Measurements from ENCODE around the gene SPOCK1. TPM values are rescaled to one million over a fixed set of nuclear protein-coding genes. Genes with fewer than 3 reads are reported as not detected.

The SPOCK1 gene
- total RNA-seq, 2 experiments from 2014 or later: not detected

GRCh38 chr5:137437774-137438173, 61.4 kb downstream of the SPOCK1 start:
- H3K27me3 Mint-ChIP-seq (ENCODE audit: low read depth): no peaks in the 10 kb centered on the region
- ATAC-seq (no peak), DNase-seq (no peak)
- no peak overlapping the region for H3K27ac Mint-ChIP-seq
- H3K9me3 Mint-ChIP-seq (ENCODE audit: insufficient read depth): no peaks in the 10 kb centered on the region
- CTCF ChIA-PET: no interaction called here
- H3K4me3 Mint-ChIP-seq: no peak overlapping the region
- no peaks in the 10 kb centered on the region for H3K36me3 Mint-ChIP-seq (ENCODE audit: low read depth)
- POLR2A ChIA-PET: no interaction called here
- no peaks in the 10 kb centered on the region for H3K4me1 Mint-ChIP-seq (ENCODE audit: low read depth)

- H3K4me1 Mint-ChIP-seq (ENCODE audit: low read depth): no peaks in the 10 kb centered on the region
- H3K9me3 Mint-ChIP-seq (ENCODE audit: insufficient read depth): no peaks in the 10 kb centered on the region
These were observed 65.6 kb downstream of the SPOCK1 start for GRCh38 chr5:137433539-137433938.

GRCh38 chr5:137432376-137432775, 66.8 kb downstream of the SPOCK1 start:
- no peak overlapping the region for H3K27ac Mint-ChIP-seq
- H3K4me3 Mint-ChIP-seq: no peak overlapping the region
- H3K4me1 Mint-ChIP-seq (ENCODE audit: low read depth): no peaks in the 10 kb centered on the region
- DNase-seq (no peak), ATAC-seq (no peak)
- POLR2A ChIA-PET: no interaction called here
- H3K27me3 Mint-ChIP-seq (ENCODE audit: low read depth): no peaks in the 10 kb centered on the region
- H3K36me3 Mint-ChIP-seq (ENCODE audit: low read depth): no peaks in the 10 kb centered on the region
- H3K9me3 Mint-ChIP-seq (ENCODE audit: insufficient read depth): no peaks in the 10 kb centered on the region
- CTCF ChIA-PET: no interaction called here

More at GRCh38 chr5:137433539-137433938, 65.6 kb downstream of the SPOCK1 start:
- ChIA-PET CTCF (interaction anchor here (0.7 kb wide), 2 partner anchors 14 to 27 kb away, joined by 3 read pairs; no protein-coding TSS in a partner anchor), POLR2A (no interaction called here)
- H3K4me3 Mint-ChIP-seq: no peak overlapping the region
- H3K36me3 Mint-ChIP-seq (ENCODE audit: low read depth): no peaks in the 10 kb centered on the region
- H3K27ac Mint-ChIP-seq: no peak overlapping the region
- H3K27me3 Mint-ChIP-seq (ENCODE audit: low read depth): no peaks in the 10 kb centered on the region
- ATAC-seq (no peak), DNase-seq (no peak)

- H3K27ac Mint-ChIP-seq: no peak overlapping the region
- no peak overlapping the region for H3K4me3 Mint-ChIP-seq
- no peaks in the 10 kb centered on the region for H3K36me3 Mint-ChIP-seq (ENCODE audit: low read depth)
- H3K27me3 Mint-ChIP-seq (ENCODE audit: low read depth): no peaks in the 10 kb centered on the region
- H3K4me1 Mint-ChIP-seq (ENCODE audit: low read depth): no peaks in the 10 kb centered on the region
- no peaks in the 10 kb centered on the region for H3K9me3 Mint-ChIP-seq (ENCODE audit: insufficient read depth)
- DNase-seq (no peak), ATAC-seq (no peak)
- ChIA-PET CTCF (no interaction called here), POLR2A (no interaction called here)
These were observed 68.1 kb downstream of the SPOCK1 start for GRCh38 chr5:137431051-137431450.

- no peak overlapping the region for H3K4me3 Mint-ChIP-seq
- H3K27me3 Mint-ChIP-seq (ENCODE audit: low read depth): peaks cover 2% of the 10 kb centered on the region
- no peaks in the 10 kb centered on the region for H3K9me3 Mint-ChIP-seq (ENCODE audit: insufficient read depth)
- H3K36me3 Mint-ChIP-seq (ENCODE audit: low read depth): no peaks in the 10 kb centered on the region
- H3K4me1 Mint-ChIP-seq (ENCODE audit: low read depth): no peaks in the 10 kb centered on the region
- DNase-seq: no peak
- ATAC-seq: no peak
- ChIA-PET POLR2A (no interaction called here), CTCF (no interaction called here)
- no peak overlapping the region for H3K27ac Mint-ChIP-seq
These were observed 83.9 kb downstream of the SPOCK1 start for GRCh38 chr5:137415231-137415681.

GRCh38 chr5:137414112-137414755, 84.9 kb downstream of the SPOCK1 start:
- Mint-ChIP-seq H3K4me3 (no peak overlapping the region), H3K27ac (no peak overlapping the region), H3K4me1 (ENCODE audit: low read depth) (no peaks in the 10 kb centered on the region), H3K9me3 (ENCODE audit: insufficient read depth) (no peaks in the 10 kb centered on the region), H3K36me3 (ENCODE audit: low read depth) (no peaks in the 10 kb centered on the region), H3K27me3 (ENCODE audit: low read depth) (peaks cover 2% of the 10 kb centered on the region)
- DNase-seq: no peak
- ATAC-seq: no peak
- POLR2A ChIA-PET: no interaction called here
- CTCF ChIA-PET: no interaction called here

- H3K36me3 Mint-ChIP-seq (ENCODE audit: low read depth): no peaks in the 10 kb centered on the region
- no peaks in the 10 kb centered on the region for H3K9me3 Mint-ChIP-seq (ENCODE audit: insufficient read depth)
- no peak for DNase-seq
- ChIA-PET CTCF (no interaction called here), POLR2A (no interaction called here)
- H3K4me3 Mint-ChIP-seq: no peak overlapping the region
- ATAC-seq: no peak
- H3K27ac Mint-ChIP-seq: no peak overlapping the region
- peaks cover 2% of the 10 kb centered on the region for H3K27me3 Mint-ChIP-seq (ENCODE audit: low read depth)
- no peaks in the 10 kb centered on the region for H3K4me1 Mint-ChIP-seq (ENCODE audit: low read depth)
These were observed 87.0 kb downstream of the SPOCK1 start for GRCh38 chr5:137412136-137412535.

- H3K27ac Mint-ChIP-seq: no peak overlapping the region
- DNase-seq (no peak), ATAC-seq (no peak)
- H3K27me3 Mint-ChIP-seq (ENCODE audit: low read depth): peaks cover 2% of the 10 kb centered on the region
- no peaks in the 10 kb centered on the region for H3K9me3 Mint-ChIP-seq (ENCODE audit: insufficient read depth)
- ChIA-PET POLR2A (no interaction called here), CTCF (no interaction called here)
- H3K4me1 Mint-ChIP-seq (ENCODE audit: low read depth): no peaks in the 10 kb centered on the region
- H3K36me3 Mint-ChIP-seq (ENCODE audit: low read depth): no peaks in the 10 kb centered on the region
- no peak overlapping the region for H3K4me3 Mint-ChIP-seq
These were observed 88.7 kb downstream of the SPOCK1 start for GRCh38 chr5:137410234-137411010.

GRCh38 chr5:137409736-137410135, 89.4 kb downstream of the SPOCK1 start:
- no peaks in the 10 kb centered on the region for H3K36me3 Mint-ChIP-seq (ENCODE audit: low read depth)
- ChIA-PET POLR2A (no interaction called here), CTCF (no interaction called here)

GRCh38 chr5:137407090-137407489, 92.0 kb downstream of the SPOCK1 start:
- H3K36me3 Mint-ChIP-seq (ENCODE audit: low read depth): no peaks in the 10 kb centered on the region
- H3K4me3 Mint-ChIP-seq: no peak overlapping the region
- H3K4me1 Mint-ChIP-seq (ENCODE audit: low read depth): no peaks in the 10 kb centered on the region
- no peak for DNase-seq
- H3K9me3 Mint-ChIP-seq (ENCODE audit: insufficient read depth): no peaks in the 10 kb centered on the region
- H3K27me3 Mint-ChIP-seq (ENCODE audit: low read depth): peaks cover 3% of the 10 kb centered on the region
- CTCF ChIA-PET: no interaction called here
- POLR2A ChIA-PET: no interaction called here
- no peak for ATAC-seq
- H3K27ac Mint-ChIP-seq: no peak overlapping the region

More at GRCh38 chr5:137409736-137410135, 89.4 kb downstream of the SPOCK1 start:
- ATAC-seq (no peak), DNase-seq (no peak)
- Mint-ChIP-seq H3K27me3 (ENCODE audit: low read depth) (no peaks in the 10 kb centered on the region), H3K27ac (no peak overlapping the region), H3K4me3 (no peak overlapping the region), H3K9me3 (ENCODE audit: insufficient read depth) (no peaks in the 10 kb centered on the region), H3K4me1 (ENCODE audit: low read depth) (no peaks in the 10 kb centered on the region)

- H3K27me3 Mint-ChIP-seq (ENCODE audit: low read depth): peaks cover 4% of the 10 kb centered on the region
- POLR2A ChIA-PET: no interaction called here
- CTCF ChIA-PET: no interaction called here
- no peaks in the 10 kb centered on the region for H3K36me3 Mint-ChIP-seq (ENCODE audit: low read depth)
- no peaks in the 10 kb centered on the region for H3K9me3 Mint-ChIP-seq (ENCODE audit: insufficient read depth)
- H3K4me1 Mint-ChIP-seq (ENCODE audit: low read depth): no peaks in the 10 kb centered on the region
- H3K27ac Mint-ChIP-seq: no peak overlapping the region
- ATAC-seq: no peak
- no peak overlapping the region for H3K4me3 Mint-ChIP-seq
- DNase-seq: no peak
These were observed 93.7 kb downstream of the SPOCK1 start for GRCh38 chr5:137405393-137405792.

- H3K27ac Mint-ChIP-seq: no peak overlapping the region
- DNase-seq (no peak), ATAC-seq (no peak)
- no peaks in the 10 kb centered on the region for H3K9me3 Mint-ChIP-seq (ENCODE audit: insufficient read depth)
- ChIA-PET CTCF (no interaction called here), POLR2A (no interaction called here)
- H3K27me3 Mint-ChIP-seq (ENCODE audit: low read depth): peaks cover 4% of the 10 kb centered on the region
- H3K4me3 Mint-ChIP-seq: no peak overlapping the region
- H3K36me3 Mint-ChIP-seq (ENCODE audit: low read depth): no peaks in the 10 kb centered on the region
- no peaks in the 10 kb centered on the region for H3K4me1 Mint-ChIP-seq (ENCODE audit: low read depth)
These were observed 95.3 kb downstream of the SPOCK1 start for GRCh38 chr5:137403869-137404268.

Data from activated CD8-positive, alpha-beta T cell treated with anti-CD3 and anti-CD28 coated beads, Interleukin-2, amount 10 ng/mL, durations not matched to agents 7 days and 5 days (primary cell).